GM12892 (cell line): Measurements from ENCODE around the gene TBC1D17.

Source experiments
- DNase-seq: peaks from one replicate; pipeline ENCODE4 v3.0.0; 2011; ENCODE audit not compliant: insufficient read length
- FAIRE-seq: peaks from 2 replicates; lab custom pipeline; 2011; peaks lifted over from hg19 to GRCh38; lab: Jason Lieb, UNC
- POLR2A ChIP-seq: IDR thresholded peaks from 2 replicates; pipeline ENCODE4 v1.6.1; 2011; ENCODE audit warnings: low read depth, low read length, control low read depth
- POLR2AphosphoS5 ChIP-seq: IDR thresholded peaks from 2 replicates; pipeline ENCODE4 v1.6.1; 2011; ENCODE audit warnings: low read depth, low read length, control low read depth
- TAF1 ChIP-seq: IDR thresholded peaks from 2 replicates; pipeline ENCODE4 v1.6.1; 2011; ENCODE audit warnings: low read depth, mild to moderate bottlenecking, control low read depth, low read length, borderline replicate concordance

The TBC1D17 gene

GRCh38 chr19:49887037-49887664 is 9.6 kb downstream of the TBC1D17 start:
- FAIRE-seq (peak; percentile 62), DNase-seq (no peak)
- TF ChIP-seq TAF1 (no peak), POLR2AphosphoS5 (peak; percentile 34; the same call in 1 of the 2 replicates), POLR2A (peak; percentile 23; the same call in 1 of the 2 replicates)

- no peak for DNase-seq
- FAIRE-seq = peak; percentile 89
- peak; percentile 64; the same call in 1 of the 2 replicates for TF ChIP-seq POLR2AphosphoS5
- no peak for TF ChIP-seq POLR2A
- no peak for TF ChIP-seq TAF1
Measured at GRCh38 chr19:49887665-49888509, 10.4 kb downstream of the TBC1D17 start.

DNA sequence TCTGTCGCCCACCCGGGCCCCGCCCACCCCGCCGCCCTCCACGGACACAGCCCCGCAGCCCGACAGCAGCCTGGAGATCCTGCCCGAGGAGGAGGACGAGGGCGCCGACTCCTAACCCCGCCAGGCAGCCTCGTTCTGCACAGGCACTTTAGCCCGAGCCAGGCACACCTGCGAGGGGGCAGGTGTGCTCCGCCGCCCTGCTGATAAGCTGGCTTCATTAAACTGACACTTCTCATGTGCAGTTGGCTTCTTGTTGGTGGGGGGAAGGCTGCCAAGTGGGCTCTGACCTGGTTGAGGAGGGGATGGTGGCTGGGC is 11.0 kb downstream of the TBC1D17 start:
- DNase-seq = no peak
- TF ChIP-seq POLR2AphosphoS5 = no peak; the same call in 1 of the 2 replicates
- TF ChIP-seq POLR2A = peak; percentile 18; the same call in 1 of the 2 replicates
- no peak for FAIRE-seq

GRCh38 chr19:49889038-49889686 is 11.7 kb downstream of the TBC1D17 start:
- TF ChIP-seq TAF1 (no peak), POLR2A (peak; percentile 2; the same call in 1 of the 2 replicates)
- no peak for DNase-seq
- FAIRE-seq = no peak

DNA sequence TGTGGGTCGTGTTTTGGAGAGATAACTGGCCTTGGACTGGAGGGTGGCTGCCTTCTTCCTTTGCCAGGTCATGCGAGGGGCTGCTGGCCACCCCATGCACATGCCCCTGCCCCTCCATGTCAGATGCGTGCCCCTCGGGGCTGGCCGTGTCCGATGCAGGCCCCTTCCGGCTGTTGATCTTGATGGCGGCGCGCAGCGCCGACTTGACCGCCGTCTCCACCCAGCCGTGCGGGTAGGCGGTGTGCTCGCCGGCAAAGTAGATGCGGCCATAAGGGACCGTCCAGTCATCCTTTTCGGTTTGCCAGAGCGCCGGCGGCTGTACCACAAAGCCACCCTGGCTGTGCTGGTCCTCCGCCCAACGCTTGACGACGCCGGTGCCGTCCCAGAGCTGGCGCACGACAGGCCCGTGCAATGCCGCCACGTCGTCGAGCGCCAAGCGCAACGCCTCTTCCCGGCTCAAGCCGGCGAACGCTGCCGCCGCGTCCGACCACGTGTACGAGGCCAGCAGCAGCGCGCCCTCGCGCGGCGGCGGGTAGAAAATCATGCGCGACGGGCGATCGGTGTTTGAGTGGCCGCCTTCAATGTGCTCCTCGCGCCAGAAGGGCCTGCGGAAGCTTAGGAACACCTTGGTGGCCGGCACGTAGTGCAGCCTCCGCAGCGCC is 12.3 kb downstream of the TBC1D17 start:
- DNase-seq = no peak
- FAIRE-seq = no peak
- TF ChIP-seq POLR2AphosphoS5 = no peak; the same call in 1 of the 2 replicates
- TF ChIP-seq TAF1 = no peak
- no peak; the same call in 1 of the 2 replicates for TF ChIP-seq POLR2A

DNA sequence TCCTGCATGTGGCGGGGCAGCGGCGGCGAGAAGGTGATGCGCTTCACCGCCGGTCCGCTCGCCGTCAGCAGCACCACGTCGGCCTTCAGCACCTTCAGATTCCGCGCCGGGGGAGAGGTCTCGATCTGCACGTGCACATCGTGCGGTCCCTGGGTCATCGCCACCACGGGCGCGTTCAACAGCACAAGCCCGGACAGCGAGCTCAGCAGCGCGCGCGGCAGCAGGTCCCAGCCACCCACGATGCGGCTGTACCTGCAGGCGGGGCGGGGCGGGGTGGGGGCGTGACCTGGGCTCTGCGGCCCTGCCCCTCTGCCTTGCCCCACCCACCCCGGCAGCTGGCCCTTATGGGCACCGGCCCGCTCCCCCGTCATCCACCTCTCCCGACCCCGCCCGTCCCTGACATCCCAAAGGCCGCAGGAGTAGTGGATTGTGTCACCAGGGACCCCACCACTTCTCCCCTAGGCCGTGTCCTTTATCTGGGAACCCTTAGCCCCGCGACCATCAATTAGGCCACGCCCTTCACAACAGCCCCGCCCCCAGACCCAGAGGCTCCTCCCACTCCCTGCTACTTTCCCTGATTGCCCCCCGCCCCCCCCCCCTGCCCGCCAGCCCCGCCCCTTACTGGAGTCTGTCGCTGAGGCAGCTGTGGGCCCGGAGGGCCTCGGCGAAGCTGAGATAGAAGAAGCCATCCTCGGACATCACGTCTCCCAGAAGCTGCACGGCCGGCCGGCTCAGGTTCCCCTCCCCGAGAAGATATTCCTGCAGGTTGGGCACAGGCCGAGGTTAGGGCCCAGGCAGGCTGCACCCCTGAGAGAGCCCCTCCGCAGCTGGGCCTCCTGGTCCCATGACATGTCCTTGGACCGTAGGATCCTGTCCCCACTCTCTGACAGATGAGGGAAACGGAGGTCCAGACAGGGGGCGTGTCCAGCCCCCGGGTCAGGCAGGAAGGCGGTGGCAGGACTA is 13.1 kb downstream of the TBC1D17 start:
- peak; percentile 74 for DNase-seq
- FAIRE-seq = peak; percentile 62
- TF ChIP-seq POLR2AphosphoS5 = peak; percentile 61; the same call in 1 of the 2 replicates
- no peak for TF ChIP-seq POLR2A

- no peak for DNase-seq
- TF ChIP-seq POLR2AphosphoS5 = peak; percentile 56
- no peak for TF ChIP-seq POLR2A
- FAIRE-seq = no peak
Measured at GRCh38 chr19:49891393-49891792, 13.9 kb downstream of the TBC1D17 start.

GRCh38 chr19:49892716-49893115 is 15.2 kb downstream of the TBC1D17 start:
- FAIRE-seq = no peak
- no peak for DNase-seq
- TF ChIP-seq TAF1 = no peak
- no peak for TF ChIP-seq POLR2AphosphoS5
- TF ChIP-seq POLR2A = no peak

DNA sequence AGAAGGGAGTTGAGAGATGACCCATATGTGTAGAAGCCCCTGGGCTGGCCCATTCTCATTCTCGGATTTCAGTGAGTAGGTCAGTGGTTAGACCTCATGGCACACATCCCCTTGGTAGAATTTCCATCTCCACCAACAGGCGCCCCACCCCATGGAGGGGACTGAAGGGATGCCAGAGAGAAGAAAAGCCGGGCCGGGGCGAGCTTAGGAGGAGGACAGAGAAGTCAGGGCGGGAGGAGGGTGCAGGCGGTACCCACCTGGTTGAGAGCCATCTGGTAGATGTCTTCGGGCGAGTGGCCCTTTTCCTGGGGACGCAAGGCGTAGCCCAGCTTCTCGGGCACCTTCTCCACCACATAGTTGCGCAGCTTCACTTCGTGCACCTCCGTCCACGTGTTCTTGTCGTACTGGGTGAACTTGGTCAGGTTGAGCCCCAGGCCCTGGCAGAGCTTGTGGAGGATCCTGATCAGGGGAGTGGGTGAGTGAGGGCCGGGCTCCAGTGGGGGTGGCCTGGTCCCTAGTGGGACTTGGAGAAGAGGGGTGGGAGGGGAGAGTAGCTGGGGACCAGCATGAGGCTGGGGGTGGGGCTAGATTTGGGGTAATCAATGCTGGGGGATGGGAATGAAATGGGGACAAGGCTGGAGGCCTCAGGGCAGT is 16.6 kb downstream of the TBC1D17 start:
- FAIRE-seq (peak; percentile 21), DNase-seq (no peak)
- TF ChIP-seq POLR2AphosphoS5 (no peak), TAF1 (no peak), POLR2A (no peak; the same call in 1 of the 2 replicates)

- peak; percentile 80 for FAIRE-seq
- peak; percentile 44; the same call in 1 of the 2 replicates for TF ChIP-seq POLR2A
- TF ChIP-seq POLR2AphosphoS5 = peak; percentile 71
- peak; percentile 34; the same call in 1 of the 2 replicates for TF ChIP-seq TAF1
- DNase-seq = peak; percentile 73
Measured at GRCh38 chr19:49894879-49895565, 17.5 kb downstream of the TBC1D17 start.
